Stimulated activated naive B cell treated with anti-CD40 and anti-IgM and Interleukin-4, amounts not matched to agents 10 μg/mL and 1 μg/mL and 100 μg/mL, for 72 hours (primary cell): ENCODE measurements around the gene RAI1.
"Not testable (repeated sequence)": the region's sequence is repeated elsewhere in the genome, so short reads cannot be mapped to it uniquely, and the experiment has no call there.

Source experiments
- ATAC-seq, 2 donors: fragments of 150-1000 bp; cut with Tn5 transposase; replicated peaks; 2 replicates each; pipeline ENCODE4 v1.10.0; 2021; ENCODE audit warnings: moderate library complexity in 1 of 2
- DNase-seq: peaks from one replicate; pipeline ENCODE4 v3.0.0; 2021
- H3K27ac Mint-ChIP-seq: one replicate; pipeline ENCODE4 v1.8.0; 2022; ENCODE audit warnings: mild to moderate bottlenecking, mixed read lengths
- H3K27me3 Mint-ChIP-seq, 2 donors: one replicate each; pipeline ENCODE4 v1.8.0; 2022; ENCODE audit warnings: mixed read lengths in 2 of 2
- H3K36me3 Mint-ChIP-seq, 2 donors: one replicate each; pipeline ENCODE4 v1.8.0; 2022; ENCODE audit warnings: mixed read lengths in 2 of 2, mild to moderate bottlenecking in 1 of 2
- H3K4me1 Mint-ChIP-seq, 2 donors: one replicate each; pipeline ENCODE4 v1.8.0; 2022; ENCODE audit warnings: mixed read lengths in 2 of 2, mild to moderate bottlenecking in 1 of 2
- H3K4me3 Mint-ChIP-seq, 2 donors: one replicate each; pipeline ENCODE4 v1.8.0; 2022; ENCODE audit warnings: mild to moderate bottlenecking in 2 of 2, mixed read lengths in 2 of 2, moderate library complexity in 1 of 2
- H3K9me3 Mint-ChIP-seq, 2 donors: one replicate each; pipeline ENCODE4 v1.8.0; 2022; ENCODE audit warnings: mixed read lengths in 2 of 2, mild to moderate bottlenecking in 1 of 2

The RAI1 gene, protein sequence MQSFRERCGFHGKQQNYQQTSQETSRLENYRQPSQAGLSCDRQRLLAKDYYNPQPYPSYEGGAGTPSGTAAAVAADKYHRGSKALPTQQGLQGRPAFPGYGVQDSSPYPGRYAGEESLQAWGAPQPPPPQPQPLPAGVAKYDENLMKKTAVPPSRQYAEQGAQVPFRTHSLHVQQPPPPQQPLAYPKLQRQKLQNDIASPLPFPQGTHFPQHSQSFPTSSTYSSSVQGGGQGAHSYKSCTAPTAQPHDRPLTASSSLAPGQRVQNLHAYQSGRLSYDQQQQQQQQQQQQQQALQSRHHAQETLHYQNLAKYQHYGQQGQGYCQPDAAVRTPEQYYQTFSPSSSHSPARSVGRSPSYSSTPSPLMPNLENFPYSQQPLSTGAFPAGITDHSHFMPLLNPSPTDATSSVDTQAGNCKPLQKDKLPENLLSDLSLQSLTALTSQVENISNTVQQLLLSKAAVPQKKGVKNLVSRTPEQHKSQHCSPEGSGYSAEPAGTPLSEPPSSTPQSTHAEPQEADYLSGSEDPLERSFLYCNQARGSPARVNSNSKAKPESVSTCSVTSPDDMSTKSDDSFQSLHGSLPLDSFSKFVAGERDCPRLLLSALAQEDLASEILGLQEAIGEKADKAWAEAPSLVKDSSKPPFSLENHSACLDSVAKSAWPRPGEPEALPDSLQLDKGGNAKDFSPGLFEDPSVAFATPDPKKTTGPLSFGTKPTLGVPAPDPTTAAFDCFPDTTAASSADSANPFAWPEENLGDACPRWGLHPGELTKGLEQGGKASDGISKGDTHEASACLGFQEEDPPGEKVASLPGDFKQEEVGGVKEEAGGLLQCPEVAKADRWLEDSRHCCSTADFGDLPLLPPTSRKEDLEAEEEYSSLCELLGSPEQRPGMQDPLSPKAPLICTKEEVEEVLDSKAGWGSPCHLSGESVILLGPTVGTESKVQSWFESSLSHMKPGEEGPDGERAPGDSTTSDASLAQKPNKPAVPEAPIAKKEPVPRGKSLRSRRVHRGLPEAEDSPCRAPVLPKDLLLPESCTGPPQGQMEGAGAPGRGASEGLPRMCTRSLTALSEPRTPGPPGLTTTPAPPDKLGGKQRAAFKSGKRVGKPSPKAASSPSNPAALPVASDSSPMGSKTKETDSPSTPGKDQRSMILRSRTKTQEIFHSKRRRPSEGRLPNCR (N-terminal part only)

DNA sequence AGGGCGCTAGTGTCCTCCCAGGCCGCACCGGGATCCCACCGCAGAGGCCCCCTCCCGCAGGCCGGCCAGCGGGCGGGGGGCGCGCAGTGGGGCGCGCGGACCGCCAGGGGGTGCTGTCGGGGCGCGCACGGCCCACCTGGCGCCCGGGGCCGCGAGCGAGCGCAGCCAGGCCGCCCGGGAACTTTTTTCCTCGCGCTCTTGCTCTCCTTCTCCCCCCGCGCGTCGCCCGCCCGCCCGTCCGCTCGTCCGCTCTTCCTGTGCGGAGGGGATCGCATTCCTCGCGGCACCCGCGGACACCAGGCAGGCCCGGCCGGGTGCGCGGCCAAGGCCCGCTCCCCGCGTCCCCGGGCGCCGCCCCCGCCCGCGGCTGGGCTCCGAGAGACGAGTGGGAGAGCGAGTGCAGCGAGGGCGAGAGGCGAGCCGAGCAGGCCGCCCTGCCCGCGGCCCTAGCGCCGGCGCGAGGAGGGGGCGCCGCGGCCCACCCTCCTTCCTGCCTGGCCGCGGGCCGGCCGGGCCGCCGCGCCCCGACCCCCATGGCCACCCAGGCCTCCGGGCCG, at the start of gene RAI1:
Gene RAI1, plus strand, starts transcription at position 272 of the 557 bp plus-strand sequence. CDS start 111,491 bp downstream, outside the sequence.
- H3K27ac Mint-ChIP-seq = peak within 1 kb of the TSS; percentile 98
- peak; percentile 55 to 61 for ATAC-seq
- DNase-seq = peak; percentile 70

DNA sequence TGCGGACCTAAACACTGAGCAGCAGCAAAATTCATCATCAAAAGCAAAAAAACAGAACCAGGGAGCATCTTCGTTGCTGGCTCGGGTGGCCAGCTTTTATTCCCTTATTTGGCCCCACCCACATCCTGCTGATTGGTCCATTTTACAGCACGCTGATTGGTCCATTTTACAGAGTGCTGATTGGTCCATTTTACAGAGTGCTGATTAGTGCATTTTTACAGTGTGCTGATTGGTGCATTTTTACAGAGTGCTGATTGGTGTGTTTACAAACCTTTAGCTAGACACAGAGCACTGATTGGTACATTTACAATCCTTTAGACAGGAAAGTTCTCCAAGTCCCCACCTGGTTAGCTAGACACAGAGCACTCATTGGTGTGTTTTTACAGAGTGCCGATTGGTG, 48.6 kb upstream of the RAI1 start:
- ATAC-seq, H3K4me3 Mint-ChIP-seq, H3K9me3 Mint-ChIP-seq, H3K36me3 Mint-ChIP-seq, H3K27ac Mint-ChIP-seq, H3K27me3 Mint-ChIP-seq, DNase-seq, H3K4me1 Mint-ChIP-seq: not testable (repeated sequence)

More for the DNA sequence above, at the start of gene RAI1:
- no peaks in the 10 kb centered on the region for H3K9me3 Mint-ChIP-seq
- H3K36me3 Mint-ChIP-seq = peaks cover 5 to 7% of the 10 kb centered on the region in 2 donors
- H3K4me1 Mint-ChIP-seq = peaks cover 24 to 42% of the 10 kb centered on the region in 2 donors
- H3K4me3 Mint-ChIP-seq = peak within 1 kb of the TSS; percentile 91 to 96
- H3K27me3 Mint-ChIP-seq = peaks cover 0 to 5% of the 10 kb centered on the region in 2 donors

DNA sequence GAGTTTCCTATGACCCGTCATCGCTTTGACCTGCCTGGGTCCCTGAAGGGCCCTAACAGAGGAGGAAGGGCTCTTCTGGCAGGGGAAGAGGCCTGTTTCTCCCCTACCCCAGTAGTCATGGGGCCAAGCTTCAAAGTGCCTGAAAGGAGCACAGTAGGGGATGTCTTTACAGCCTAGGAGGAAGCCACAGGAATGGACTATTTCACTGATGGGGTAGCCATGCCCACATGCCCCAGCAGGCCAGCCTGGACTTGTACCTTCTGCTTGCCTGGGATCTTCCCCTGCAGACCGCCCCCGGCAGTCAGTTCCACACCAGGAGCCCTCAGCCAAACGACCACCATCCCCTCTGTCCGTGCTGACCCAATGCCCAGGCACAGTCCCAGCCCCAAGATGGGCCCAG, 47.9 kb upstream of the RAI1 start:
- H3K27ac Mint-ChIP-seq = no peak overlapping the region
- no peak for ATAC-seq

DNA sequence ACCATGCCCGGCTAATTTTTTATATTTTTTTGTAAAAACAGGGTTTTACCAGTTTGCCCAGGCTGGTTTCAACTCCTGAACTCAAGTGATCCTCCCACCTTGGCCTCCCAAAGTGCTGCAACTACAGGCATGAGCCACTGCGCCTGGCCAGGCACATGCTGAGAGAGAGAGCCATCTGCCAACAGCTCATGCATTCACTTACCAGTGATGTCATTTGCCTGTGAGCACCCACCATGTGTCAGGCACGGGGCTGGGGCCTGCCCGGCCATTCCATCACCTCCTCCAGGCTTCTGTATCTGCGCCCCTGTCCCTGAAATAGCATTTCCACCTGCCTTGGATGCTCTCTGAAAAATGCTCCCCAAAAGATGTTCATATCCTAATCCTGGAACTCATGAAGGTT, 46.1 kb upstream of the RAI1 start:
- no peak overlapping the region for H3K4me3 Mint-ChIP-seq
- no peak overlapping the region for H3K27ac Mint-ChIP-seq
- no peak for ATAC-seq

More for the DNA sequence above, 47.9 kb upstream of the RAI1 start:
- DNase-seq = no peak
- Mint-ChIP-seq H3K36me3 (no peaks in the 10 kb centered on the region), H3K4me1 (peaks cover 7 to 8% of the 10 kb centered on the region in 2 donors), H3K4me3 (no peak overlapping the region), H3K27me3 (no peaks in the 10 kb centered on the region), H3K9me3 (peaks cover 1 to 4% of the 10 kb centered on the region in 2 donors)

DNA sequence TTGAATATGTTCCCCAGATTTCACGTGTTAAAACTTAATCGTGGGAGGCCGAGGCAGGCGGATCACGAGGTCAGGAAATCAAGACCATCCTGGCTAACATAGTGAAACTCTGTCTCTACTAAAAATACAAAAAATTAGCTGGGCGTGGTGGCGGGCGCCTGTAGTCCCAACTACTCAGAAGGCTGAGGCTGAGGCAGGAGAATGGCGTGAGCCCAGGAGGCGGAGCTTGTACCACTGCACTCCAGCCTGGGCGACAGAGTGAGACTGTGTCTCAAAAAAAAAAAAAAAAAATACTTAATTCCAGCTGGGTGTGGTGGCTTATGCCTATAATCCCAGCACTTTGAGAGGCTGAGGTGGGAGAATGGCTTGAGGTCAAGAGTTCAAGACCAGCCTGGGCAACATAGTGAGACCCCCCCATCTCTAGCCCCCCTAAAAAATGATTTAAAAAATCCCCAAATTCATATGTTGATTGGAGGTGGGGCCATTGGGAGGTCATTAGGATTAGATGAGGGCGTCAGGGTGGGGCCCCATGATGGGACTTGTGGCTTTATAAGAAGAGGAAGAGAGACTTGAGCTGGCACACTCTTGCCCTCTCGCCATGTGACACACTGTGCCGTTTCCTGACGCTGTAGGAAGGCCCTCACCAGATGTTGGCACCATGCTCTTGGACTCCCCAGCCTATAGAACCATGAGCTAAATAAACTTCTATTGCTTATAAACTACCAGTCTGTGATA, 45.6 kb upstream of the RAI1 start:
- H3K27me3 Mint-ChIP-seq, H3K4me3 Mint-ChIP-seq, H3K36me3 Mint-ChIP-seq, H3K9me3 Mint-ChIP-seq, H3K27ac Mint-ChIP-seq, DNase-seq, H3K4me1 Mint-ChIP-seq: not testable (repeated sequence)
- ATAC-seq = peak in 1 of 2 donors; percentile 61

More for the DNA sequence above, 46.1 kb upstream of the RAI1 start:
- Mint-ChIP-seq H3K9me3 (peaks cover 0 to 1% of the 10 kb centered on the region in 2 donors), H3K36me3 (no peaks in the 10 kb centered on the region), H3K27me3 (no peaks in the 10 kb centered on the region), H3K4me1 (peaks cover 0 to 4% of the 10 kb centered on the region in 2 donors)
- DNase-seq = no peak

DNA sequence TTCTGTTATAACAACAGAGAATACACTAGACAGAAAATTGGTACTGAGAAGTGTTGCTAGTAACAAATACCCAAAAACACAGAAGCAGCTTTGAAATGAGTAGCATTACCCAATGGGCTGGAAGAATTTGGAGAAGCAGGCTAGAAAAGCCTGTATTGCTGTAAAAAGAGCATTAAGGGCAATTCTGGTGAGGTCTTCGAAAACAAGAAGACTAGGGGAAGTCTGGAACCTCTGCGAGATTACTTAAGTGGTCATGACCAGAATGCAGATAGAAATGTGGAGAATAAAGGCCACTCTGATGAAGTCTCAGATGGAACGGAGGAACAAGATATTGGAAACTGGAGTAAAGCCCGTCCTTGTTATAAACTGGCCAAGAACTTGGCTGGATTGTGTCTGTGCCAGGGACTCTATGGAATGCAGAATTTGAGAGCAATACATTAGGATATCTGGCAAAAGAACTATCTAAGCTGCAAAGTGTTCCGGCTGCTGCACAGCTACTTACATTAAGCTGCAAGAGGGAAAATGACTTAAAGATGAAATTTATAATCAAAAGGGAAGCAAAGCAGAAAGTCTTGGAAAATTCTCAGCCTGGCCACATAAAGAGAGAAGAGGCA, 44.9 kb upstream of the RAI1 start:
- Mint-ChIP-seq H3K4me3 (no peak overlapping the region), H3K27ac (no peak overlapping the region)

DNA sequence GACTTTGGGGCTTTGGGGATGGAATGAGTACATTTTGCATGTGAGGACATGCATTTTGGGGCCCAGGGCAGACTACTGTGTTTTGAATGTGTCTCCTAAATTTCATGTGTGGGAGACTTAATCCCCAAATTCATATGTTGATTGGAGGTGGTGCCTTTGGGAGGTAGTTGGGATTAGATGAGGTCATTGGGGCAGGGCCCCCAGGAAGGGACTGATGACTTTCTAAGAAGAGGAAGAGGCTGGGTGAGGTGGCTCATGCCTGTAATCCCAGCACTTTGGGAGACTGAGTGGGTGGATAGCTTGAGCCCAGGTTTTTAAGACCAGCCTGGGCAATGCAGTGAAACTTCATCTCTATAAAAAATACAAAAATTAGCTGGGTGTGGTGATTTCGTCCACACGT, 42.8 kb upstream of the RAI1 start:
- DNase-seq (no peak), ATAC-seq (no peak)
- no peaks in the 10 kb centered on the region for H3K27me3 Mint-ChIP-seq
- H3K27ac Mint-ChIP-seq = peak overlapping the region; percentile 6
- H3K4me1 Mint-ChIP-seq = peaks cover 0 to 4% of the 10 kb centered on the region in 2 donors
- H3K4me3 Mint-ChIP-seq = no peak overlapping the region
- no peaks in the 10 kb centered on the region for H3K36me3 Mint-ChIP-seq
- peaks cover 0 to 1% of the 10 kb centered on the region in 2 donors for H3K9me3 Mint-ChIP-seq

More for the DNA sequence above, 44.9 kb upstream of the RAI1 start:
- no peaks in the 10 kb centered on the region for H3K36me3 Mint-ChIP-seq
- DNase-seq = no peak
- H3K9me3 Mint-ChIP-seq = peaks cover 0 to 1% of the 10 kb centered on the region in 2 donors
- H3K27me3 Mint-ChIP-seq = no peaks in the 10 kb centered on the region
- peaks cover 0 to 4% of the 10 kb centered on the region in 2 donors for H3K4me1 Mint-ChIP-seq
- no peak for ATAC-seq

DNA sequence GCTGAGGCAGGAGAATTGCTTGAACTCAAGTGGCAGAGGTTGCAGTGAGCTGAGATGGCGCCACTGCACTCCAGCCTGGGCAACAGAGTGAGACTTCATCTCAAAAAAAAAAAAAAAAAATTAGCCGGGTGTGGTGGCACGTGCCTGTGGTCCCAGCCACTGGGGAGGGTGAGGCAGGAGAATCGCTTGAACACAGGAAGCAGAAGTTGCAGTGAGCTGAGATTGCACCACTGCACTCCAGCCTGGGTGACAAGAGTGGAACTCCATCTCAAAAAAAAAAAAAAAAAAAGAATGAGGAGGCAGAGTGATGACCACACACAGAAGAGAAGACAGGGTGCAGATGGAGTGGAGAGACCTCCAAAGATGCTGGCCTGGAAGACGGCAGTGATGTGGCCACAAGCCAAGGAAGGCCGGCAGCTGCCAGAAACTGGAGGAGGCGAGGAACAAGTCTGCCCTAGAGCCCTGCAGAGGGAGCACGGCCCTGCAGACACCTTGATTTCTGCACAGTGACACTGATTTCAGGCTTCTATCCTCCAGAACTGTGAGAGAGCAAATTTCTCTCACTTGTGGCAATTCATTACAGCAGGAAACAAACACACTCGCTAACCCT, 41.5 kb upstream of the RAI1 start:
- H3K4me1 Mint-ChIP-seq = not testable (repeated sequence)

DNA sequence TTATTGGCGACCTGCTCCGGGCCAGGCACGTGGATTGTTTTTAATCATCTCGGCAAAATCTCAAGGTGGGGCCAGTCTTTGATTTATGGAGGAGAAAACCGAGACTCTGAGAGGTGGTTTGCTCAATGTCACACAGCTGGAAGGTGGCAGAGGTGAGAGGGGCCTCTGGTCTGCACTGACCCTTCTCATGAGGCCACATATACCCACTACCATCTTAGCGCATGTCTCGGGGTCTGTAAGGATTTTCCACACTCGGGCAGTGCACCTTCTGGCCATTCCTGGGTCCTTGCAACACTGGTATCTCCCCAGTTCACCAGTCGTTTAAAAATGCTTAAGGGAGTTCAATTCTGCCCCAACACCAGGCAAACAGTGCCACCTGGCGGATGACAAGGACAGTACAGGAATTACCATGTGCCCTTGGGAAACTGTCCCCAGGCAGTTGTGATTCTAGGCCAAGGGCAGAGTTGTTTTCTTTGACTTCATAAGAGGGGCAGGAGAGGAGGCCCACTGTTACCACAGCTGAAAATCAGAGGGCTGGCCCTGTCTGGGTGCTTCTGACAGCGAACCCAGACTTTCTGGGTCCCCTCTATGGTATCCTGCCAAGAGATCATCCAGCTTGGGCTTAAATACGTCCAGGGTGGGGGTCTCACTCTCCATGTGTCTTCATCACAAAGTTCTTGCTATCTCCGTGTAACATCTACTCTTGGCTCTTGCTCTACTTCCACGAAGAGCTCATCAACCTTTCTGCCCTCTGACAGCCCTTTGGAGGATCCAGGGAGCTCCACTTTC, 39.4 kb upstream of the RAI1 start:
- peaks cover 4 to 15% of the 10 kb centered on the region in 2 donors for H3K27me3 Mint-ChIP-seq
- H3K4me1 Mint-ChIP-seq = no peaks in the 10 kb centered on the region
- peaks cover 0 to 3% of the 10 kb centered on the region in 2 donors for H3K9me3 Mint-ChIP-seq
- peak; percentile 90 to 94 for ATAC-seq
- H3K36me3 Mint-ChIP-seq = no peaks in the 10 kb centered on the region
- no peak overlapping the region for H3K27ac Mint-ChIP-seq
- peak; percentile 48 for DNase-seq
- H3K4me3 Mint-ChIP-seq = no peak overlapping the region

More for the DNA sequence above, 41.5 kb upstream of the RAI1 start:
- H3K27ac Mint-ChIP-seq, H3K36me3 Mint-ChIP-seq, H3K9me3 Mint-ChIP-seq, H3K4me3 Mint-ChIP-seq, ATAC-seq, H3K27me3 Mint-ChIP-seq, DNase-seq: not testable (repeated sequence)

DNA sequence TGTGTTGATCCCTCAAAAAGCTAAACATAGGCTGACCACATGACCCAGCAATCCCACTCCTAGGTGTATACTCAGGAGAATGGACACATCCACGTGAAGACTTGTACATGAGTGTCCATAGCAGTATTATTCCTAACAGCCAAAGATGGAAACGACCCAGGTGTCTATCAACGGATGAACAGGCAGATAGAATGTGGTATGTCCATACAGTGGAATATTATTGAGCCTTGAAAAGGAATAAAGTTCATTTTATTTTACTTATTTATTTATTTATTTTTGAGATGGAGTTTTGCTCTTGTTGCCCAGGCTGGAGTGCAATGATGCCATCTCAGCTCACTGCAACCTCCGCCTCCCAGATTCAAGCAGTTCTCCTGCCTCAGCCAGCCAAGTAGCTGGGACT, 36.1 kb upstream of the RAI1 start:
- H3K9me3 Mint-ChIP-seq, ATAC-seq, H3K27ac Mint-ChIP-seq, DNase-seq, H3K4me1 Mint-ChIP-seq, H3K36me3 Mint-ChIP-seq, H3K4me3 Mint-ChIP-seq: not testable (repeated sequence)
- peaks cover 4 to 27% of the 10 kb centered on the region in 2 donors for H3K27me3 Mint-ChIP-seq

DNA sequence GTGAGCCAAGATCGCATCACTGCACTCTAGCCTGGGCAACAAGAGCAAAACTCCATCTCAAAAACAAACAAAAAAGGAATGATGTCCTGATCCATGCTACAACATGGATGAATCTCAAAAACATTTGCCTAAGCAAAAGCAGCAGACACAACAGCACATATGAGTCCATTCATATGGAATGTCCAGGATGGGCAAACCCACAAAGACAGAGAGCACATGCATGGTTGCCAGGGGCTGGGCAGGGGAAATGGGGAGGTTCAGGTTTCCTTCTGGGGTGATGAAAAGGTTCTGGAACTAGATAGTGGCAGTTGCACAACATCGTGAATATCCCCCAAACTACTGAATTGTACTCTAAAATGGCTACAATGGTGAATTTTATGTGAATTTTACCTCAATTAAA, 35.3 kb upstream of the RAI1 start:
- Mint-ChIP-seq H3K4me3 (no peak overlapping the region), H3K36me3 (no peaks in the 10 kb centered on the region), H3K27me3 (peaks cover 4 to 27% of the 10 kb centered on the region in 2 donors), H3K27ac (no peak overlapping the region), H3K9me3 (peaks cover 3% of the 10 kb centered on the region in 2 donors), H3K4me1 (no peaks in the 10 kb centered on the region)
- ATAC-seq = no peak
- DNase-seq = no peak

DNA sequence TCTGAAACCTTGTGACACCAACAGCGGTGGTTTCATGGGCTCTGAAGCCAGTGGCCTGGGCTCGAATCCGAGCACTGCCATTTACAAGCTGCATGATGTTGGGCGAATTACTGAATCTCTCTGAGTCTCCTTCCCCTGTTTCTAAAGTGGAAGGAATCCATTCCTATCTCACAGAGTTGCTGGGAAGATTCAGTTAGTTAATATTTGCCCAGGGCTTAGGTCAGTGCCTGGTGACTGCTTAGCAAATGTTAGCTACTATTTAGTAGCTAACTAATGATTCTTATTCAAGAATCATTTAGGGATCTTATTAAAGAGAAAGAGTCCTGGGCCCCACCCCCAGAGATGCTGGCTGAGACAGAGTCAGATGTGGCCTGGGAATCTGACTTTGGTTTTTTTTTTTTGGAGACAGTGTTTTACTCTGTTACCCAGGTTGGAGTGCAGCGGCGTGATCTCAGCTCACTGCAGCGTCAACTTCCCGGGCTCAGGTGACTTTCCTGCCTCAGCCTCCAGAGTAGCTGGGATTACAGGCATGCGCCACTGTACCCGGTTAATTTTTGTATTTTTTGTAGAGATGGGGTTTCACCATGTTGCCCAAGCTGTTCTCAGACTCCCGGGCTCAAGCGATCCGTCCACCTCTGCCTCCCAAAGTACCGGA, 33.6 kb upstream of the RAI1 start:
- no peak for ATAC-seq
- no peaks in the 10 kb centered on the region for H3K4me1 Mint-ChIP-seq

More for the DNA sequence above, 33.6 kb upstream of the RAI1 start:
- peaks cover 4 to 27% of the 10 kb centered on the region in 2 donors for H3K27me3 Mint-ChIP-seq
- no peaks in the 10 kb centered on the region for H3K36me3 Mint-ChIP-seq
- peaks cover 3% of the 10 kb centered on the region in 2 donors for H3K9me3 Mint-ChIP-seq
- H3K4me3 Mint-ChIP-seq = no peak overlapping the region
- H3K27ac Mint-ChIP-seq = no peak overlapping the region
- DNase-seq = no peak
